SJSA1 (cell line): ENCODE results near the gene ATOSA. TPM values are rescaled to one million over a fixed set of nuclear protein-coding genes. Genes with fewer than 3 reads are reported as not detected.

ENCODE experiments used
- DNase-seq, 2 experiments: peaks; one replicate each; pipeline ENCODE4 v3.0.0-alpha.2; 2015 to 2020; ENCODE audit warnings: low spot score in 2 of 2, low read depth in 1 of 2
- H3K27ac ChIP-seq: fragments of 250-450 bp; sonication (Bioruptor Pico); 2 replicates; pipeline ENCODE4 v1.5.1; 2020; ENCODE audit warnings: mild to moderate bottlenecking, moderate library complexity
- H3K27me3 ChIP-seq: fragments of 250-450 bp; sonication (Bioruptor Pico); replicated peaks from 2 replicates; pipeline ENCODE4 v1.5.1; 2020; ENCODE audit warnings: mild to moderate bottlenecking, moderate library complexity
- H3K36me3 ChIP-seq: fragments of 250-450 bp; sonication (Bioruptor Pico); 2 replicates; pipeline ENCODE4 v1.5.1; 2020; ENCODE audit warnings: mild to moderate bottlenecking
- H3K4me1 ChIP-seq: fragments of 250-450 bp; sonication (Bioruptor Pico); replicated peaks from 2 replicates; pipeline ENCODE4 v1.6.1; 2021; ENCODE audit warnings: mild to moderate bottlenecking
- H3K4me3 ChIP-seq: fragments of 250-450 bp; sonication (Bioruptor Pico); 2 replicates; pipeline ENCODE4 v1.5.1; 2020; ENCODE audit warnings: mild to moderate bottlenecking
- H3K9me3 ChIP-seq: fragments of 250-450 bp; sonication (Bioruptor Pico); replicated peaks from 2 replicates; pipeline ENCODE4 v1.5.1; 2020; ENCODE audit warnings: mild to moderate bottlenecking
- total RNA-seq: library from RNA; depleted of rRNA; stranded (reverse); fragments of >200 nt; shearing (Covaris generic); gene quantifications from 2 replicates; pipeline ENCODE4 v1.2.3, GENCODE V29; 2014; rRNA removed

ATOSA gene, protein sequence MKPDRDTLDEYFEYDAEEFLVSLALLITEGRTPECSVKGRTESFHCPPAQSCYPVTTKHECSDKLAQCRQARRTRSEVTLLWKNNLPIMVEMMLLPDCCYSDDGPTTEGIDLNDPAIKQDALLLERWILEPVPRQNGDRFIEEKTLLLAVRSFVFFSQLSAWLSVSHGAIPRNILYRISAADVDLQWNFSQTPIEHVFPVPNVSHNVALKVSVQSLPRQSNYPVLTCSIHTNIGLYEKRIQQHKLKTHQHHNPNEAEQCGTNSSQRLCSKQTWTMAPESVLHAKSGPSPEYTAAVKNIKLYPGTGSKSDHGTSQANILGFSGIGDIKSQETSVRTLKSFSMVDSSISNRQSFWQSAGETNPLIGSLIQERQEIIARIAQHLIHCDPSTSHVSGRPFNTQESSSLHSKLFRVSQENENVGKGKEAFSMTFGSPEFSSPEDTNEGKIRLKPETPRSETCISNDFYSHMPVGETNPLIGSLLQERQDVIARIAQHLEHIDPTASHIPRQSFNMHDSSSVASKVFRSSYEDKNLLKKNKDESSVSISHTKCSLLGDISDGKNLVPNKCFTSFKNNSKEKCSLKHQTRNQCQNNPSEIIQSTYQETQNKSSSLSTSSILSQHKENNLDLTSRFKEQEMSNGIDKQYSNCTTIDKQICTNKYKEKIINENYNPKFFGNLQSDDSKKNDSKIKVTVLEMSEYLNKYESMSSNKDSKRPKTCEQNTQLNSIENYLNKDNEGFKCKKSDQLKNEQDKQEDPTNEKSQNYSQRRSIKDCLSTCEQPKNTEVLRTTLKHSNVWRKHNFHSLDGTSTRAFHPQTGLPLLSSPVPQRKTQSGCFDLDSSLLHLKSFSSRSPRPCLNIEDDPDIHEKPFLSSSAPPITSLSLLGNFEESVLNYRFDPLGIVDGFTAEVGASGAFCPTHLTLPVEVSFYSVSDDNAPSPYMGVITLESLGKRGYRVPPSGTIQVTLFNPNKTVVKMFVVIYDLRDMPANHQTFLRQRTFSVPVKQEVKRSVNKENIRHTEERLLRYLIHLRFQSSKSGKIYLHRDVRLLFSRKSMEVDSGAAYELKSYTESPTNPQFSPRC
- total RNA-seq = 2.0 and 4.0 TPM in 2 replicates

DNA sequence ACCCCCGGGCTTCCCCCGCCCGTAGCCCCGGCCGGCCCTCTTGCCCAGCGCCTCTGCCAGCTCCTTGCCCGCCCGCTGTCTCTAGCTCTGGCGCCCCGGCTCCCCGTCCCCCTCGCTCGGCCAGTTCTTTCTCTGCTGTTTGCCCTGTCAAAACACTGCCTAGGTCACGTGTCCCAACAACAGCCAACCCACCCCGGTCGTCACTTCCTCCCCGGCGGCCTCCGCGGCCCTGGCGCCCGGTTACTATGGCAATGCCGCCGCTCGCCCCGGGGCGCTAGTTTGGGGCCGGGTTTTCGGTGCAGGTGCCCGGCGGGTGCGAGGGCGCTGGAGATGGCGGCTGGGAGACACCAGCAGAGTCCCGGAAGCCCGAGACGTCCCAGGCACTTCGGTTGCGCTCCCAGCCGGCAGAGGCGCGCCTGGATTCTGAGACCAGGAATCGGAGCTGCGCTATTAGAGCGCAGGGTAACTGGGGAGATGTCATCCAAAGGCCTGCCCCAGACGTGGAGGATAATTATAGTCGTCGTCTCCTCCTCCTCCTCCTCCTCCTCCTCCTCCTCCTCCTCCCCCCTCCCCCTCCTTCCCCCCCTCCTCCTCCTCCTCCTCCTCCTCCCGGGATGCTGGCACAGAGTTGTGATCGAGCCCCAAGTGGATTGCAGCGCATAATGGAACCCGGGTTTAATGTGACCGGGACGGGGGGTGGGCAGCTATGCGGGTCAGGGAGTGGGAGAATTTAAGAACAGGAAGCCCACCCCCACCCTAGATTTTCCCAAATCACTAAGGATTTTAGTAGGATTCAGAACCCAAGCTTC lies at the start of gene ATOSA:
ATOSA (minus strand) TSS at position 157 of the 809 bp plus-strand sequence. CDS start 1,367 bp downstream, outside the sequence.
- Histone ChIP-seq H3K4me1 (no peaks in the 10 kb centered on the region; the same call in 1 of the 2 replicates), H3K27me3 (no peaks in the 10 kb centered on the region), H3K9me3 (no peaks in the 10 kb centered on the region), H3K27ac (peak within 1 kb of the TSS; percentile 49), H3K36me3 (no peaks in the 10 kb centered on the region), H3K4me3 (peak within 1 kb of the TSS; percentile 68)
- DNase-seq = peak; percentile 78 to 89

DNA sequence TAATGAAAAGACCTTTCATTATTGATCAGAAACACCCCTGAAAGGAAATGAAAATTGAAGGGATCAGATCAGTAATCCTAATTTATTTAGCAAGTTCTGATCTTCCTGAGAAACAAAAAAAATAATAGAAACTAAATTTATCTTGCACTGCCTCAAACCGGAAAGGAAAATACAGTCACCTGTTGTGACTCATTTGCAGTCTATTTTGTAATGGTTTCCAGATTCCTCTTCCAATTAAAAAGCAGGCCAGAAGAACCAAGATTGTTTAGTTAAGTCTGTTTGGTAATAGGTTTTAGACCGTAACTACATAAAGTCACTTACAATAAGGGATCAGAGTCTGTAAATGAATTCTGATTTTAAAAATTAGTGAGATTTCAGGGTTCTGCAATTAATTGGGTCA lies 49.7 kb upstream of the ATOSA start:
- Histone ChIP-seq H3K4me1 (peaks cover 13% of the 10 kb centered on the region), H3K27me3 (no peaks in the 10 kb centered on the region), H3K9me3 (0 out of 2 replicates have a peak, but pooled peaks cover 4% of the 10 kb centered on the region), H3K27ac (no peak overlapping the region), H3K4me3 (no peak overlapping the region), H3K36me3 (no peaks in the 10 kb centered on the region)
- peak in 1 of 2 experiments; percentile 30 for DNase-seq

DNA sequence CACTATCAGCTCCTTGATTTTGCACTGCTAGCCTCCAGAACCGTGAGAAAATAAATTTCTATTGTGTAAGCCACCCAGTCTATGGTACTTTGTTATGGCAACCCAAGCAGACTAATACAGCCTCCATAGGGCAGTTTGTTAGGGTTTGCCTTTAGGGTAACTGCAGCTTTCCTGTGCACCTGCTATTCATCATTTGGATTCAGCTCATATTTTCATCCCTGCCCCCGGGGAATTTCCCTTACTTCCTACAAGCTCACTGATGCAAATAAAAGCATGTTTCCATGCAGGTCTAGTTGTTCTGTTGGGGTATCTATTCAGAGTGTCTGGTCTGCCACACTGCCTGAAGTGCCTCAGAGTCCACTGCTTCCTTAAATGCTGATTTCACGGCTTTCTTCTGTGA lies 48.6 kb upstream of the ATOSA start:
- DNase-seq = no peak
- Histone ChIP-seq H3K4me1 (peaks cover 13% of the 10 kb centered on the region), H3K9me3 (0 out of 2 replicates have a peak, but pooled peaks cover 4% of the 10 kb centered on the region), H3K27me3 (no peaks in the 10 kb centered on the region), H3K27ac (no peak overlapping the region), H3K4me3 (no peak overlapping the region), H3K36me3 (no peaks in the 10 kb centered on the region)

DNA sequence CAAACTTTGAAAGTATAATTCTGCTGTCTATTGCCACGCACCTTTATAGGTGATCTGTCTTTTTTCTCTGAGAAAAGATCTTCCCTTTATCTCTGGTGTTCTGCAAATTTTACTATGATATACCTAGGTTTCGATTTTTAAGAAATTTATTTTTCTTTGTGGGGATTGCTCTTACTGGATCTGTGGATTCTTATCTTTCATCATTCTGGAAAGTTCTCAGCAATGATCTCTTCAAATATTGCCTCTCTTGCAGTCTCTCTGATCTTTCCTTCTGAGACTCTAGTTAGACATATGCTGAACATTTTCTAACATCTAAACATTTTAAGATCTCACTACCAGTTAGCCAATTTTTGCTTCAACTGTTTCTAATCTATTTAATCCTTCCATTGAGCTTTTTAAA lies 47.0 kb upstream of the ATOSA start:
- H3K9me3 ChIP-seq = 0 out of 2 replicates have a peak, but pooled peaks cover 4% of the 10 kb centered on the region
- no peak overlapping the region for H3K4me3 ChIP-seq
- DNase-seq = no peak
- peaks cover 13% of the 10 kb centered on the region for H3K4me1 ChIP-seq
- no peak overlapping the region for H3K27ac ChIP-seq
- H3K27me3 ChIP-seq = no peaks in the 10 kb centered on the region
- H3K36me3 ChIP-seq = no peaks in the 10 kb centered on the region

DNA sequence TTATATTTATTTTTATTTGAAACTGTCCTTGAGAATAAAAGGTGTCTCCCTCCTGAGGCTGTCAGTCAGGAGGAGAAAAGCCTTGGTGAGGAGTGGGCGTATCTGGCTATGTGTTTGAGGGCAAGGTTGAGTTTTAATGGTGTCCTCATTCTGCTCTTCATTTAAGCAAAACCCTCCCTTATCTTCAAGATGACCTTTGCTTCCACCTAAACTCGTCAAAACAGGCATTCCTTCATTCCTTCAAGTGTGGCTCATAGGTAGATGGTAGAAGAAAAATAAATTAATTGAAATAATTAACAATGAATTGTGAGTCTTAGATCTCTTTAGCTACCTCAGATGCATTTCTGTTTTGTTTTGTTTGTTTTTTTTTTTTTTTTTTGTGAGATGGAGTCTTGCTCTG lies 39.4 kb upstream of the ATOSA start:
- Histone ChIP-seq H3K9me3 (no peaks in the 10 kb centered on the region), H3K27ac (no peak overlapping the region), H3K27me3 (no peaks in the 10 kb centered on the region), H3K36me3 (no peaks in the 10 kb centered on the region), H3K4me1 (no peaks in the 10 kb centered on the region), H3K4me3 (no peak overlapping the region)
- DNase-seq = no peak

DNA sequence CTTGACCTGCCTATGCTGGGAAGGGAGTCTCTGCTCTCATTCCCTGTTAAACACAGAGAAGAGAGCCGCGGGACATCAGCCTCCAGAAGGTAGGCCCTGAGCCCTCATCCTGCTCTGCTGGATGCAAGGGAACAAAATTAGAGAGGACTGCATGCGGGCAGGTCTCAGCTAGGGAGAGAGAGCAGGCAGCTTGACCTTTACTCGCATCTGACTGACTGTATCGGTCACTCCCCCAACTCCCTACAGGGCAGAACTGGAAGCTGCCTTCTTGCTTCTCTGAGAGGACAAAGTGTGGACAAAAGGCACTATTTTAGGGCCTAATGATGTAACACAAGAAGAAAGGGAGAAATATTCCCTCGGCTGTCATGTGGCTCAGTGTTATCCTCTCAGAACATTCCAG lies 38.7 kb upstream of the ATOSA start:
- no peaks in the 10 kb centered on the region for H3K4me1 ChIP-seq
- no peak overlapping the region for H3K4me3 ChIP-seq
- no peaks in the 10 kb centered on the region for H3K9me3 ChIP-seq
- H3K27me3 ChIP-seq = no peaks in the 10 kb centered on the region
- no peak overlapping the region for H3K27ac ChIP-seq
- no peak for DNase-seq
- no peaks in the 10 kb centered on the region for H3K36me3 ChIP-seq

DNA sequence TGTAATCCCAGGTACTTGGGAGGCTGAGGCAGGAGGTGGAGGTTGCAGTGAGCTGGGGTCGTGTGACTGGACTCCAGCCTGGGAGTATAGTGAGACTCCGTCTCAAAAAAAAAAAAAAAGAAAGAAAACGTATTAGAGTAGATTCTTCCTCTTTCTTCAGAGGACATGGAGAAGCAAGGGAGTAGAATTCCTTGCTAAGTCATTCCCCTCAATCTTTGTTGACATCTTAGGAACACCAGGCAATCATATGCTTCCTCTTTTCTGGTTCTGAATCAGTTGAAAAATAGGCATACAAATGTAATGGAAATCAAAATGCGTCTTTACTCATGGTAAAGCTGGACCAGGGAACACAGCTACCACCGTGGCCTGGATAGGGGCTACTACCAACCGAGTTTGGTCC lies 38.3 kb upstream of the ATOSA start:
- no peaks in the 10 kb centered on the region for H3K4me1 ChIP-seq
- H3K9me3 ChIP-seq = no peaks in the 10 kb centered on the region
- no peak overlapping the region for H3K4me3 ChIP-seq
- no peak overlapping the region for H3K27ac ChIP-seq
- no peaks in the 10 kb centered on the region for H3K36me3 ChIP-seq
- no peaks in the 10 kb centered on the region for H3K27me3 ChIP-seq
- no peak for DNase-seq

DNA sequence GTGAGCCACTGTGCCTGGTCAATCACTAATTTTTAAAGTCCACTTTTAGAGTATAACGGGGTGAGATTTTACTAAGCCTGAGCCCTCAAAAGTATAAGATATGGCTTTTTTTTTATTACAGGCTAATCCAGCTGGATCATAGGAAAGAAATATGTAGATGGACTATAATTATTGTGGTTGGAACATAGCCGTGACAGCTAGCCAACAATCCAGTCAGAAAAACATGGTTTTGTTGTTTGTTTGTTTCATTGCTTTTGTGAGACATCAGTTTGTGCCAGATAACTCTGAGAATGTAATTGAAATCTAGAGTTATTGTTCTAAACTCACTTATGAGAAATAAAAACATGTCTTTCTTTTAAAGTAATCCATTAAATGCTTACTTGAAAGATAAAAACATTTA lies 37.3 kb upstream of the ATOSA start:
- H3K27ac ChIP-seq = no peak overlapping the region
- DNase-seq = no peak
- no peak overlapping the region for H3K4me3 ChIP-seq
- H3K9me3 ChIP-seq = no peaks in the 10 kb centered on the region
- no peaks in the 10 kb centered on the region for H3K27me3 ChIP-seq
- no peaks in the 10 kb centered on the region for H3K36me3 ChIP-seq
- H3K4me1 ChIP-seq = no peaks in the 10 kb centered on the region

DNA sequence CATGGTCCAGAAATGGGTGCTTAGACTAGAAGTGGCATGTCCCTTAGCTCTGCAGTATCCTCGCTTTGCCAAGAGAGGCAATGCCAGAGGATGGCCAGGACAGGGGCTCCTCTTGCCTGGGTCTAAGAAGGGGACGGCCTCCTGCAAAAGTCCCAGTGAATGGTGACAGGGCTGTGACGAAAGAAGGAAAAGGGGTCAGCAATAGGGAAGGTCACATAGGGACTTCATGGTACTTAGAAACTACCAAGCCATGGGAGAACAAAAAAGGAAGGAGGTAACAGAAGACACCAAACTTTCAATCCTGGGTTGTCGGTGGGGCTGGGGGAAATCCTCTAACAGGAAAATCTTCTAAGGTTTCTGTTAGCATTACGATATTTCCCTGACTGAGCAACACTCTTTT lies 36.2 kb upstream of the ATOSA start:
- Histone ChIP-seq H3K27ac (no peak overlapping the region), H3K4me3 (no peak overlapping the region), H3K36me3 (no peaks in the 10 kb centered on the region), H3K4me1 (no peaks in the 10 kb centered on the region), H3K27me3 (no peaks in the 10 kb centered on the region), H3K9me3 (no peaks in the 10 kb centered on the region)
- DNase-seq = no peak

DNA sequence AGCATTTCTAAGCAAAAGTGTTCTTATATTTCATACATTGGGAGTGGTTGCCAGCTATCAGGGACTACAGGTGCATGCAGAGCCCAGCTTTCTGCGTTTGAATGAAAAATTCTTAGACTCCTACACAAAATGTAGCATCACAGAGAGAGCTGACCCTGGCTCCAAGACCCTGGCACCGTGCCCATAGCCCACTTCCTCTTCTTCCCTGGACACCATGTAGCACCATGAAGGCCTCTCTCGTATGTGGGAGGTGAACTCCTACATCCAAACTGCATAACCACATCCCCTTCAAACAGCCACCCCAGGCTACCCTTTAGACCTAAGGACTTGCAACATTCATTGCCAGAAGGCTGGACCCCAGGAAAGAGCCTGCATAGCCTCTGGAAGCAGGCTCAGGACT lies 35.8 kb upstream of the ATOSA start:
- Histone ChIP-seq H3K36me3 (no peaks in the 10 kb centered on the region), H3K4me1 (no peaks in the 10 kb centered on the region), H3K9me3 (no peaks in the 10 kb centered on the region), H3K27ac (no peak overlapping the region), H3K27me3 (no peaks in the 10 kb centered on the region), H3K4me3 (no peak overlapping the region)
- no peak for DNase-seq

DNA sequence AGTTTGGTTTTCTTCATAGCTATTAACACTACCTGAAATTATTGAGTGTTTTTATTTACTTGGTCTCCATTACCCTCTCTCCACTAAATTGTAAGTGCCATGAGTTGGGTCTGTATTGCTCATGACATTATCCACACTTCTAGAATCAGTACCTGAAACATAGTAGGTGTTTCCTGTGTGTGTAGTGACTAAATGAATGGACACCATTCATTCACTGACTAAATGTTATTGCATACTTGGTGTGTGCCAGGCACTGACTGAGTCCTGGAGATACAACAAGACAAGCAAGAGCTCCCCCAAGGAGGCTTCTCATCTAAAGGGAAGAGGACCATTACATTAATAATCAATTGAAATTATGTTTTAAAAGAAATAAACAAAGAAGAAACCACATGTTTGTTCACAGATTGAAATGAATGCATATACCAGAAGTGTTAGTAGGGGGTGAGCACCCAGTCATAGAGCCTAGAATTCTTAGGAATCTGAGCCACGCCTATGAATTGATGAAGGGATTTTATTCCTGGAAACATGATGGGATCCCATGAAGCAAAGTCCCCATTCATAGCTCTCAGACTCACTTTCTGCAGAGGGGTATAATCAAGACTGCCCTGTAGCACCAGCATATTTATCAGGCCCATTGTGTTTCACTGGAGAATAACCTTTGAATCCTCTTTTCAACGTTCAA lies 31.7 kb upstream of the ATOSA start:
- Histone ChIP-seq H3K4me3 (no peak overlapping the region), H3K36me3 (no peaks in the 10 kb centered on the region), H3K27me3 (no peaks in the 10 kb centered on the region), H3K4me1 (no peaks in the 10 kb centered on the region), H3K9me3 (no peaks in the 10 kb centered on the region), H3K27ac (no peak overlapping the region)
- DNase-seq = no peak

DNA sequence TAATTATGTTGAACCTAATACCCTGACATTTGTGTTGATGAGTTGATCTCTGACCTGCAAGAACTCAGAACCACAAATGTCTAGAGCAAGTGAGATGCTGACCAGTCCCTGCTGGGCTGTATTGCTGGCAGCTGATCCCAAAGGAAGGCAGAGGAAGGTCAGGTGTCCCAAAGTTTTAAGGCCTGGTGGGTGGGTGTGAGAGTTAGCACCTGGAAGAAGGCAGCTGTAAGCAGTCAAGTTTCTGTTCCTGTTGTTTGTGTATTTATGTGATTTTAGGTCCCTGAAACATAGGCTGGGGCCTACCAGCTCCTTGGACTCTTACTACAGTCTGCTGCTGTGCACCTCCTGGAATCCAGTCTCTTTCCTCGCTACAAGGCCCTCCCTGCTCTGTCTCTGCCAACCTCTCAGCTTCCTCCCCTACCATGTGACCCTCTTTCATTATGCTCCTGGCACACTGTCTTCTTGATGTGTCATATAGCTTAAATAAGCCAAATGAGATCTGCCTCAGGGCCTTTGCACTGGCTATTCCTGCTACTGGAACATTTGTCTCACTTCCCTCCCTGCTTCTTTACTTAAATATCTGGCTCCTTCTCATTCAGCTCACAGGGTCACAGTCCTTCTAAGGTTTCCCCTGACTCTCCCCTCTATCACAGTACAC lies 31.0 kb upstream of the ATOSA start:
- Histone ChIP-seq H3K27me3 (no peaks in the 10 kb centered on the region), H3K27ac (no peak overlapping the region), H3K36me3 (no peaks in the 10 kb centered on the region), H3K4me3 (no peak overlapping the region), H3K9me3 (no peaks in the 10 kb centered on the region), H3K4me1 (no peaks in the 10 kb centered on the region)
- DNase-seq = no peak
